Upper lobe of left lung (tissue), 6 donors: Measurements from ENCODE around the gene SERGEF. TPM values are rescaled to one million over a fixed set of nuclear protein-coding genes. Genes with fewer than 3 reads are reported as not detected.
A peak's percentile ranks its signal among the peaks of the same experiment; 100 is the strongest.

Experiments
- ATAC-seq, 2 donors: fragments of 200-7000 bp; cut with Tn5 transposase; one replicate each; pipeline ENCODE4 v1.9.1; 2022; ENCODE audit warnings: mild to moderate bottlenecking in 2 of 2, moderate library complexity in 2 of 2; ENCODE audit not compliant: low FRiP score in 2 of 2
- DNase-seq, 2 donors: peaks; one replicate each; pipeline ENCODE4 v3.0.0-alpha.2; 2019 to 2020
- H3K27ac ChIP-seq, 4 donors: fragments of 200-600 bp; sonication (generic); one replicate each; pipeline ENCODE4 v1.5.1; 2016 to 2019
- H3K27me3 ChIP-seq, 4 donors: fragments of 200-600 bp; sonication (generic); one replicate each; pipeline ENCODE4 v1.5.1; 2017 to 2019
- H3K36me3 ChIP-seq, 4 donors: fragments of 200-600 bp; sonication (generic); one replicate each; pipeline ENCODE4 v1.5.1; 2016 to 2019
- H3K4me1 ChIP-seq, 4 donors: fragments of 200-600 bp; sonication (generic); one replicate each; pipeline ENCODE4 v1.5.1; 2018 to 2019
- H3K4me3 ChIP-seq, 4 donors: fragments of 200-600 bp; sonication (generic); one replicate each; pipeline ENCODE4 v1.5.1; 2017 to 2019; ENCODE audit warnings: mild to moderate bottlenecking in 2 of 4, moderate library complexity in 1 of 4
- H3K9me3 ChIP-seq, 4 donors: fragments of 200-600 bp; sonication (generic); one replicate each; pipeline ENCODE4 v1.5.1; 2018 to 2019
- CTCF ChIP-seq, 6 experiments: fragments of 450-650 bp in 4 of 6; fragments of 200-600 bp in 2 of 6; sonication (generic) in 2 of 6; IDR thresholded peaks; one replicate each; pipeline ENCODE4 v1.5.1; 2016 to 2019; ENCODE audit warnings: antibody characterized with exemption in 6 of 6
- EP300 ChIP-seq, 4 donors: sonication (generic); formaldehyde crosslinking; IDR thresholded peaks; one replicate each; pipeline ENCODE4 v1.5.1; 2017; ENCODE audit warnings: antibody characterized with exemption in 4 of 4, control low read depth in 2 of 4
- POLR2A ChIP-seq, 4 donors: fragments of 450-650 bp; IDR thresholded peaks; one replicate each; pipeline ENCODE4 v1.5.1; 2016 to 2017; ENCODE audit warnings: antibody characterized with exemption in 4 of 4, mild to moderate bottlenecking in 2 of 4
- POLR2AphosphoS5 ChIP-seq, 2 donors: sonication (generic); formaldehyde crosslinking; IDR thresholded peaks; one replicate each; pipeline ENCODE4 v1.5.1; 2017; ENCODE audit warnings: antibody characterized with exemption in 2 of 2
- WGBS, 2 donors: methylation state at CpG; one replicate each; pipeline ENCODE4 v1.1.5; 2017 to 2018; 5-methylcytosine and 5-hydroxymethylcytosine counted together
- total RNA-seq, 6 donors: library from RNA; depleted of rRNA in 4 of 6; stranded (reverse); fragments of >200 nt in 4 of 6; gene quantifications; one replicate each; pipeline versions ENCODE4 v1.1.0 to v1.2.1, GENCODE V29; 2016 to 2021
- donor health status: DM: no; HTN: no; CAD: no; lungs with moderate emphysema.
- donor health status: DM: no; HTN: yes; CAD: no; lungs with severe emphysema.

Gene SERGEF
- total RNA-seq, 6 donors from 2014 or later: 21.7 to 40.5 (median 34.8) TPM

GRCh38 chr11:17766590-17766989, 246.3 kb downstream of the SERGEF start:
- no peak overlapping the region for H3K4me3 ChIP-seq
- no peaks in the 10 kb centered on the region for H3K36me3 ChIP-seq
- ATAC-seq (no peak), DNase-seq (no peak)
- WGBS, 2 donors: 70 to 84% methylated on average over 5 of the region's 5 CpGs
- H3K27ac ChIP-seq: no peak overlapping the region
- TF ChIP-seq POLR2A (IDR thresholded peaks at IDR 0.05): no peak
- no peak for TF ChIP-seq POLR2AphosphoS5 (IDR thresholded peaks at IDR 0.05)
- TF ChIP-seq EP300 (IDR thresholded peaks at IDR 0.05): no peak
- no peak for TF ChIP-seq CTCF (IDR thresholded peaks at IDR 0.05)
- no peaks in the 10 kb centered on the region for H3K27me3 ChIP-seq
- no peaks in the 10 kb centered on the region for H3K9me3 ChIP-seq
- no peaks in the 10 kb centered on the region for H3K4me1 ChIP-seq

DNA sequence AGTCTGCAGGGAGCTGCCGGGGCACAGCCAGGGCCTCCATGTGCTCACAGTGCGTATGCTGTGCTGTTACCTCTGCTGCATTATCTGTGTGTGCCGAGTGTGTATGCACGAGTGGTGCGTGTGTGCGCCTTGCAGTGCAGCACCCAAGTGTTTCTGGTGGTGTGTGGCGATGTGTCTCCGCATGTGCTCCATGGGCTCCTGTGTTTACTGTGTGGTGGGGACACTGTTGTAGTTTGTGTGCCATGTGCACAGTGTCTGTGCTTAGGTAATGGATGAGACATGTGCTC, 246.8 kb downstream of the SERGEF start:
- Histone ChIP-seq H3K36me3 (no peaks in the 10 kb centered on the region), H3K27me3 (no peaks in the 10 kb centered on the region), H3K4me1 (no peaks in the 10 kb centered on the region), H3K4me3 (no peak overlapping the region), H3K9me3 (no peaks in the 10 kb centered on the region), H3K27ac (no peak overlapping the region)
- ATAC-seq: no peak
- 93 to 96% methylated on average over 8 of the region's 8 CpGs for WGBS, 2 donors
- TF ChIP-seq POLR2AphosphoS5 (IDR thresholded peaks at IDR 0.05) (no peak), CTCF (IDR thresholded peaks at IDR 0.05) (no peak), EP300 (IDR thresholded peaks at IDR 0.05) (no peak), POLR2A (IDR thresholded peaks at IDR 0.05) (no peak)
- peak in 1 of 2 donors; percentile 60 for DNase-seq

DNA sequence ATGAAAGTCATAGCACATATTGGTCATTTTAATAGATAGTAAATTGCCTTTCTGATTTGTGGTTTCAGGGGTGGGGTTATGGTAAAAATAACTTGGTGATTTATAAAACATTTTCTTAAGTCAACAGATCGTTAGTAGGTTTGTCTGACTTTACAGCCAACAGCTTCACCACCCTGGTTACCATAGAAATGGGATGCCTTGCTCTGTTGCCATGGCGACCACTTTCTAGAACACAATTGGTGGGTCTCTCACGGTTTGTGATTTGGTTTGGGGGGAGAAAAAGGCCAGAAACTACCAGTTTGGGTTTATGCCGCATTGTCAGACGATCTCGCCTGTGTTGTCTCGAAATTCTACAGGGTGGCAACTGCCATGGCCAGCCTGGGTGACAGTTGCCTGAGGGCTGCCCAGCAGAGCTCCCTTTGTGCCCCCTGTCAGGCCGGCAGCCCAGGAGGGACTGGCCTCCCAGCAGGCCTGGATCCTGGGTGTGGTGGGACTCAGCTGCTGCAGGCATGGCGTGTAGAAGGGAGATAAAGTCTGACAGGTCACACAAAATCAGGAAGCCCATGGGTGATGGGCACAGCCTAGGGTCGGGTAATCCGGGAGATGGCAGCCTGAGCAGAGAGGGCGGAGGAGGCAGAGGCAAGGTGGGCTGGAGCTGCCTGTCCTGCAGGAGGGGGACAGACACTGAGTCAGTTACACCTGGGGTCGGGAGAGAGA, 247.3 kb downstream of the SERGEF start:
- TF ChIP-seq POLR2AphosphoS5 (IDR thresholded peaks at IDR 0.05) (no peak), CTCF (IDR thresholded peaks at IDR 0.05) (no peak)
- peak in 1 of 2 donors; percentile 43 for DNase-seq

GRCh38 chr11:17764446-17765218, 248.2 kb downstream of the SERGEF start:
- 65 to 76% methylated on average over 15 to 19 of the region's 19 CpGs for WGBS, 2 donors
- ATAC-seq (no peak), DNase-seq (peak in 1 of 2 donors; percentile 52)
- H3K9me3 ChIP-seq: no peaks in the 10 kb centered on the region
- no peak overlapping the region for H3K4me3 ChIP-seq
- H3K27ac ChIP-seq: no peak overlapping the region
- TF ChIP-seq POLR2A (IDR thresholded peaks at IDR 0.05) (no peak), EP300 (IDR thresholded peaks at IDR 0.05) (no peak), CTCF (IDR thresholded peaks at IDR 0.05) (no peak), POLR2AphosphoS5 (IDR thresholded peaks at IDR 0.05) (no peak)
- H3K4me1 ChIP-seq: no peaks in the 10 kb centered on the region
- H3K27me3 ChIP-seq: no peaks in the 10 kb centered on the region
- H3K36me3 ChIP-seq: no peaks in the 10 kb centered on the region

More for the DNA sequence above, 247.3 kb downstream of the SERGEF start:
- no peak overlapping the region for H3K4me3 ChIP-seq
- no peaks in the 10 kb centered on the region for H3K27me3 ChIP-seq
- WGBS, 2 donors: 74 to 84% methylated on average over 13 of the region's 13 CpGs
- ATAC-seq: no peak
- H3K4me1 ChIP-seq: no peaks in the 10 kb centered on the region
- no peak overlapping the region for H3K27ac ChIP-seq
- no peaks in the 10 kb centered on the region for H3K36me3 ChIP-seq
- no peaks in the 10 kb centered on the region for H3K9me3 ChIP-seq
